Measurements from ENCODE around the gene TRIM39.

DNA sequence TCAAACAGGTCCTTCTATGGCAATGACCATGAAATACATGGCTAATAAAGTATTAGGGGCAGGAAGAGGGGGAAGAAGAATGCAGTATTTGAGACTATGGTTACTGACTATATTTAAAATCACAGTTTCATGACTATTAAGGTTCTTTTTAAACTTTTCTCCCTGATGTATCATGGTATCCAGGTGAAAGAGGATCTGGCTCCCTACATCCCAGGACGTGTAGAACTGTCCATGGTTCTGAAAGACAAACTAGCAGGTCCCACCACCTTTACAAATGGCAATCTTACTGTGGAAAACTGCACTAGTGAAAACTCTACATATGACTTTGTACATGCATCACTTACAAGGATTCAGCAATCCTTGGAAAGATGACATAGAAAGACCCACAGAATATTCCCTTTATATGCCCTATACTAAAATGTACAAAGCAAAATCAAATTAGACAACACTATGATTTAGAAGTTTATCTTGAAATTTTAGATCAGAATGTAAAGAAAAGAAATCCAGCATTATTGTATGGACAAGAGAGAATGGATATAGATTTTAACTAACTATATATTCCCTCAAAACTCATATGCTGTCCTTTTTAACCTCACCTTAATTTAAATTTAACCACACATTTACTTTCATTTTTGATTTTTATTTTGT is 51.7 kb downstream of the TRIM39 start:
- TF ChIP-seq, protein P1, sequence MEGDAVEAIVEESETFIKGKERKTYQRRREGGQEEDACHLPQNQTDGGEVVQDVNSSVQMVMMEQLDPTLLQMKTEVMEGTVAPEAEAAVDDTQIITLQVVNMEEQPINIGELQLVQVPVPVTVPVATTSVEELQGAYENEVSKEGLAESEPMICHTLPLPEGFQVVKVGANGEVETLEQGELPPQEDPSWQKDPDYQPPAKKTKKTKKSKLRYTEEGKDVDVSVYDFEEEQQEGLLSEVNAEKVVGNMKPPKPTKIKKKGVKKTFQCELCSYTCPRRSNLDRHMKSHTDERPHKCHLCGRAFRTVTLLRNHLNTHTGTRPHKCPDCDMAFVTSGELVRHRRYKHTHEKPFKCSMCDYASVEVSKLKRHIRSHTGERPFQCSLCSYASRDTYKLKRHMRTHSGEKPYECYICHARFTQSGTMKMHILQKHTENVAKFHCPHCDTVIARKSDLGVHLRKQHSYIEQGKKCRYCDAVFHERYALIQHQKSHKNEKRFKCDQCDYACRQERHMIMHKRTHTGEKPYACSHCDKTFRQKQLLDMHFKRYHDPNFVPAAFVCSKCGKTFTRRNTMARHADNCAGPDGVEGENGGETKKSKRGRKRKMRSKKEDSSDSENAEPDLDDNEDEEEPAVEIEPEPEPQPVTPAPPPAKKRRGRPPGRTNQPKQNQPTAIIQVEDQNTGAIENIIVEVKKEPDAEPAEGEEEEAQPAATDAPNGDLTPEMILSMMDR (IDR thresholded peaks at IDR 0.05): no peak
- TF ChIP-seq POLR2A (IDR thresholded peaks at IDR 0.05): no peak

All from uterus (tissue), 2 donors.